T-helper 1 cell treated with Interleukin-12 subunit alpha and Interleukin-12 subunit beta and Interleukin-4 antibody, amounts not matched to agents 30 μg/mL and 1 μg/mL, for 36 hours (primary cell): ENCODE measurements around the gene FFAR4.
"Not testable (repeated sequence)": the region's sequence is repeated elsewhere in the genome, so short reads cannot be mapped to it uniquely, and the experiment has no call there.

ENCODE experiments used
- H3K27ac Mint-ChIP-seq: one replicate; pipeline ENCODE4 v1.8.0; 2021; ENCODE audit warnings: mild to moderate bottlenecking, mixed read lengths
- H3K27me3 Mint-ChIP-seq: one replicate; pipeline ENCODE4 v1.8.0; 2021; ENCODE audit warnings: low read depth, mixed read lengths
- H3K36me3 Mint-ChIP-seq: one replicate; pipeline ENCODE4 v1.8.0; 2021; ENCODE audit warnings: low read depth, mixed read lengths
- H3K4me1 Mint-ChIP-seq: one replicate; pipeline ENCODE4 v1.8.0; 2021; ENCODE audit warnings: low read depth, mixed read lengths
- H3K4me3 Mint-ChIP-seq: one replicate; pipeline ENCODE4 v1.8.0; 2021; ENCODE audit warnings: mild to moderate bottlenecking, moderate library complexity, mixed read lengths
- H3K9me3 Mint-ChIP-seq: one replicate; pipeline ENCODE4 v1.8.0; 2021; ENCODE audit warnings: mixed read lengths

The FFAR4 gene

DNA sequence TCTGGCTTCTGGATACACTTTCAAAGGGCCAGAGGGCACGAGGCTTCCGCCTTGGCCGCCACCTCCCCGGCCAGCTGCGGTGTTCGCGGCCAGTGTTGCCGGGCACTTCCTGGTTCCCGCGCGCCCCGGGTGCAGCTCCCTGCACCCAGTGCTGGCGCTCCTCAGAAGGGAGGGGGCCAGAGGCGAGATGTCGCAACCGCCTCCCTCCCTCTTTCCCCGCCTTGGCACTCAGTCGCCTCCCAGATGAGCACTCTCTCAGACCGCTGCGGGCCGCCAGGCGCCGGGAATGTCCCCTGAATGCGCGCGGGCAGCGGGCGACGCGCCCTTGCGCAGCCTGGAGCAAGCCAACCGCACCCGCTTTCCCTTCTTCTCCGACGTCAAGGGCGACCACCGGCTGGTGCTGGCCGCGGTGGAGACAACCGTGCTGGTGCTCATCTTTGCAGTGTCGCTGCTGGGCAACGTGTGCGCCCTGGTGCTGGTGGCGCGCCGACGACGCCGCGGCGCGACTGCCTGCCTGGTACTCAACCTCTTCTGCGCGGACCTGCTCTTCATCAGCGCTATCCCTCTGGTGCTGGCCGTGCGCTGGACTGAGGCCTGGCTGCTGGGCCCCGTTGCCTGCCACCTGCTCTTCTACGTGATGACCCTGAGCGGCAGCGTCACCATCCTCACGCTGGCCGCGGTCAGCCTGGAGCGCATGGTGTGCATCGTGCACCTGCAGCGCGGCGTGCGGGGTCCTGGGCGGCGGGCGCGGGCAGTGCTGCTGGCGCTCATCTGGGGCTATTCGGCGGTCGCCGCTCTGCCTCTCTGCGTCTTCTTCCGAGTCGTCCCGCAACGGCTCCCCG lies at the start of gene FFAR4:
Gene FFAR4 (plus strand): TSS at position 231 of the 842 bp plus-strand sequence. CDS start 56 bp downstream, at position 287.
- Mint-ChIP-seq H3K36me3 (no peaks in the 10 kb centered on the region), H3K9me3 (no peaks in the 10 kb centered on the region), H3K4me1 (no peaks in the 10 kb centered on the region), H3K4me3 (no peak within 1 kb of the TSS), H3K27ac (no peak within 1 kb of the TSS), H3K27me3 (peaks cover 64% of the 10 kb centered on the region)

DNA sequence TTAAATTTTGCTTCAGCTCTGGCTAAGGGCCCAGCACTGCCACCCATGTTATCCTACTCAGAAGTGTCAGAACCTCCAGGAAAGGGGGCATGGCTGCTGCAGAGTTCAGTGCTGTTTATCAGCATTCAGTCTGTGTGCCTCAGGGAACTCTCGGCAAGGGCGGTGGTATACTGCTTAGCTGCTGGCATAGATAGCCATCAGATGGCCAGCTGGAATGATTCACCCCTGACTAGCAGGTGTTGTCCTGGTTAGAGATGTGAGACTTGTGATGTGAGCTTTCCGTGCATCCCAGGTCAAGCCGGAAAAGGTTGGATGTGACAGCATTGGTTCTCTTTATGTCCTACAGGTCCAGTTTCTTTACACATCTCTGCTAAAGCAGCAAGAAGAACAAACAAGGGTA lies 47.9 kb upstream of the FFAR4 start:
- H3K27ac Mint-ChIP-seq = no peak overlapping the region
- peaks cover 68% of the 10 kb centered on the region for H3K36me3 Mint-ChIP-seq
- H3K27me3 Mint-ChIP-seq = no peaks in the 10 kb centered on the region
- no peak overlapping the region for H3K4me3 Mint-ChIP-seq
- peaks cover 11% of the 10 kb centered on the region for H3K9me3 Mint-ChIP-seq
- H3K4me1 Mint-ChIP-seq = peaks cover 2% of the 10 kb centered on the region

DNA sequence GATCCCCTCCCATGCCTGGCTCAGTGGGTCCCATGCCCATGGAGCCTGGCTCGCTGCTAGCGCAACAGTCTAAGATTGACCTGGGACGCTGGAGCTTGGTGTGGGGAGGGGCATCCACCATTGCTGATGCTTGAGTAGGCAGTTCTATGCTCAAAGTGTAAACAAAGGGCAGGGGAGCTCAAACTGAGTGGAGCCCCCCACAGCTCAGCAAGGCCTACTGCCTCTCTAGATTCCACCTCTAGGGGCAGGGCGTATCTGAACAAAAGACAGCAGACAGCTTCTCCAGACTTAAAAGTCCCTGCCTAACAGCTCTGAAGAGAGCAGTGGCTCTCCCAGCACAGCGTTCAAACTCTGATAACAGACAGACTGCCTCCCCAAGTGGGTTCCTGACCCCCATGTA lies 31.2 kb upstream of the FFAR4 start:
- H3K36me3 Mint-ChIP-seq = peaks cover 2% of the 10 kb centered on the region
- peaks cover 12% of the 10 kb centered on the region for H3K27me3 Mint-ChIP-seq
- H3K9me3 Mint-ChIP-seq = no peaks in the 10 kb centered on the region
- H3K27ac Mint-ChIP-seq = no peak overlapping the region
- H3K4me3 Mint-ChIP-seq = no peak overlapping the region
- no peaks in the 10 kb centered on the region for H3K4me1 Mint-ChIP-seq

DNA sequence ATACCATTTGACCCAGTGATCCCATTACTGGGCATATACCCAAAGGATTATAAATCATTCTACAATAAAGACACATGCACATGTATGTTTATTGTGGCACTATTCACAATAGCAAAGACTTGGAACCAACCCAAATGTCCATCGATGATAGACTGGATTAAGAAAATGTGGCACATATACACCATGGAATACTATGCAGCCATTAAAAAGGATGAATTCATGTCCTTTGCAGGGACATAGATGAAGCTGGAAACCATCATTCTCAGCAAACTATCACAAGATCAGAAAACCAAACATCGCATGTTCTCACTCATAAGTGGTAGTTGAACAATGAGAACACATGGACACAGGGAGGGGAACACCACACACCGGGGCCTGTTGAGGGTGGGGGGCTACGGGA lies 25.6 kb upstream of the FFAR4 start:
- not testable (repeated sequence) for H3K4me1 Mint-ChIP-seq, H3K4me3 Mint-ChIP-seq, H3K27ac Mint-ChIP-seq, H3K36me3 Mint-ChIP-seq, H3K9me3 Mint-ChIP-seq
- H3K27me3 Mint-ChIP-seq = peaks cover 27% of the 10 kb centered on the region

DNA sequence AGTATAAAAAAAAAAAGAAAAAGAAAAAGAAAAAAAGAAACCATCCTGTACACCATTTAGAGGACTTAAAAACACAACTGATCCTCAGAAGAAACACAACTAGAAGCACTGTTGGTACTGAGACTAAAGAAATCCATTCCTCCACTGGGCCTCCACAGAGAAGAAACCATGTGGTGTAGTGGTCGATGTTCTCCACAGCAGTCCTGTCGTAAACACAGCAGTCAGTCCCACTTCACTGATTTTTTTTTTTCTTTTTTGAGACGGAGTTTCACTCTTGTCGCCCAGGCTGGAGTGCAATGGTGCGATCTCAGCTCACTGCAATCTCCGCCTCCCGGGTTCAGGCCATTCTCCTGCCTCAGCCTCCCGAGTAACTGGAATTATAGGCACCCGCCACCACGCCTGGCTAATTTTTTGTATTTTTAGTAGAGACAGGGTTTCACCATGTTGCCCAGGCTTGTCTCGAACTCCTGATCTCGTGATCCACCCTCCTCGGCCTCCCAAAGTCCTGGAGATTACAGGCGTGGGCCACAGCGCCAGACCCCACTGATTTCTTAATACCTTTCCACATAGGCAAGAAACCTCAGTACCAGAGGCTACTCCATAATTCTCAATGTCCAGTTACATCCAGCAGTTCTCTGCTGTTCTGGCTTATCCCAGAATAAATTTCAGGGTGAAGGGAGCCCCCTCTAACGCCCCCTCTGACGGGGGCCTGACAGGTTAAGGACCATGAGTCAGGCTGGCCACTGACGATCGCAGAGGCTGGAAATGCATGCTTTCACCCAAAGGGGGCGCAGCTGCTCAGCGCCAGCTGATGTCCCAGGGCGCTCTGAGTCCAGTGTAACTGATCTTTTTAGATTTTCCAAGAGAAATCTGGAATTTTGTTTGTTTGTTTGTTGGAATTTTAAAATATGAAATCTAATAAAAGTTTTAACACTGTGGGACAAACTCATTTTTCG lies 24.8 kb upstream of the FFAR4 start:
- Mint-ChIP-seq H3K9me3 (no peaks in the 10 kb centered on the region), H3K27me3 (peaks cover 27% of the 10 kb centered on the region), H3K4me1 (no peaks in the 10 kb centered on the region), H3K4me3 (no peak overlapping the region), H3K36me3 (no peaks in the 10 kb centered on the region), H3K27ac (no peak overlapping the region)

DNA sequence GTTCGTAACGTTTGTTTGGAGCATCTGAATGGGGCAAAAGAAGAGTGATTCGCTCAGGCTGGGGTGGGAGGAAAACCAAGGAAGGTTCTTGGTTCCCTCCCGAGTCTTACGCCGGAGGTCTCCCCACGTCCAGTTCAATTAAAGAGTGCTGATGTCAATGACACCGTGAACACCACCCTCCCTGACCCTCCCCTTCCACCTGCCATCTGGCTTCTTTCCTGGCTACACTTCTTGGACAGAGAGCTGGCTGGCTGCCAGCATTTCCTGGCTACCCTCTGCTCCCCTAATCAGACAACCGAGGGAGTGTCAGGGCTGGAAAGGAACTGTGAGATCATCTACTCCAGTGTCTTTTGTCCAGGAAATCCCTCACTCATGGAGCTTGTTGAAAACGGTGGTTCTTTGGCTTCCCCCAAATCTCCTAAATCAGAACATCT lies 24.1 kb upstream of the FFAR4 start:
- no peaks in the 10 kb centered on the region for H3K4me1 Mint-ChIP-seq
- no peak overlapping the region for H3K27ac Mint-ChIP-seq
- peaks cover 27% of the 10 kb centered on the region for H3K27me3 Mint-ChIP-seq
- H3K36me3 Mint-ChIP-seq = no peaks in the 10 kb centered on the region
- no peak overlapping the region for H3K4me3 Mint-ChIP-seq
- no peaks in the 10 kb centered on the region for H3K9me3 Mint-ChIP-seq

DNA sequence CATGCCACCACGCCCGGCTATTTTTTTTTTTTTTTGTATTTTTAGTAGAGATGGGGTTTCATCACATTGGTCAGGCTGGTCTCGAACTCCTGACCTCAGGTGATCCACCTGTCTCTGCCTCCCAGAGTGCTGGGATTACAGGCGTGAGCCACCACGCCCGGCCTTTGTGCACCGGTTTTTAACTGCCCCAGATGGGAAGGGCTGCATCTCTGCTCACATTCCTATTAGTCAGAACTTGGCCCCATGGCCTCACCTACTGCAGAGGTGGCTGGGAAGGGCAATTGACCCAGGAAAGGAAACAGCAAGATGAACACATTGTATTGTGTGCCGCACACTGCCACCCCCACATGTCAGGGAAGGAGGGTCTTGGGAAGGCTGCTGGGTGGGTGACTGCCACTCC lies 19.5 kb upstream of the FFAR4 start:
- not testable (repeated sequence) for H3K9me3 Mint-ChIP-seq, H3K4me1 Mint-ChIP-seq, H3K36me3 Mint-ChIP-seq, H3K4me3 Mint-ChIP-seq, H3K27ac Mint-ChIP-seq
- H3K27me3 Mint-ChIP-seq = peaks cover 13% of the 10 kb centered on the region

DNA sequence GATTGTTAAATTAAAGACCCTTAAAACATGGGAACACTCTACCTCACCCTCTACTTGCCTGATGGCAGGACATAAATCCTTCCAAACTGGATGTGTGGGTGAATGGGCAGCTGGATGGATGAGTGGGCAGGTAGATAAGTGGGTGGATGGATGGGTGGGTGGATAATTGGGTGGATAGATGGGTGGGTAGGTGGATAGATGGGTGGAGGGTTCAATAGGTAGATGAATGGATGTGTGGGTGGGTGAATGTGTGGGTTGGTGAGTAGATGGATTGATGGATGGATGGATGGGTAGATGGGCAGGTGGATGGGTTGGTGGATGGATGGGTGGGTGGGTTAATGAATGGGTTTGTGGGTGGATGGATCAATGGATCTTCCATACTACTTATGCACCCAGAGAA lies 18.9 kb upstream of the FFAR4 start:
- H3K4me3 Mint-ChIP-seq = no peak overlapping the region

DNA sequence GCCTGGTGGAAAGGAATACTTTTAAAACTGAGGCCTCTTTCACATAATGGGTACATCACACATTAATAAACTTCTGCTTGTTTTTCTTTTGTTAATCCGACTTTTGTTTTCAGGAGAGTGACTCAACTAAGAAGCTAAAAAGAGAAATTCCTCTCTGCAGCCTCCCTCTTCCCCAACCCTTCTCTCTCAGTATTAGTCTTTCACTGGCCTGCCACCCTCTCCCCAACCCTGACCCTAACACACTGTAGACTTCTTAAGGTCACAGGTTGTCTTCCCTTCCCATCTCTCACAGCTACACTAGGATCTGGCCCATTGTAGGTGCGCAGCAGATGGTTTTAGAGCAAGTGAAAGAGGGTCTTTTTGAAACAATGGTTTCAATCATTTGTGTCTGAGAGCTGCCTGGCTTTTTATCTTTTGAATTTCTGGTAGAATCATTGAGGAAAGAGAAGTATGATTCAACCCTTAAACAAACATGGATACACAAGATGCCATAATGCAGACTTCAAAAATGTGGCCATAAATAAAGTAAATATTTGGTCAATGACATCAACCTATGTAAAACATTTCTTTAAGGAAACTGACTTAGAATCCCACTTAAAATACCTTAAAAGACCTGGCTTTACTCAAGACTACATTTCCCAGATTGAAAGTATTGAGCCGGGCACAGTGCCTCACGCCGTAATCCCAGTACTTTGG lies 17.9 kb upstream of the FFAR4 start:
- H3K27me3 Mint-ChIP-seq = peaks cover 3% of the 10 kb centered on the region
- H3K9me3 Mint-ChIP-seq = no peaks in the 10 kb centered on the region
- H3K27ac Mint-ChIP-seq = no peak overlapping the region
- H3K4me3 Mint-ChIP-seq = no peak overlapping the region
- no peaks in the 10 kb centered on the region for H3K36me3 Mint-ChIP-seq
- no peaks in the 10 kb centered on the region for H3K4me1 Mint-ChIP-seq

More for the DNA sequence above, 18.9 kb upstream of the FFAR4 start:
- peaks cover 12% of the 10 kb centered on the region for H3K27me3 Mint-ChIP-seq
- no peak overlapping the region for H3K27ac Mint-ChIP-seq
- no peaks in the 10 kb centered on the region for H3K9me3 Mint-ChIP-seq
- no peaks in the 10 kb centered on the region for H3K4me1 Mint-ChIP-seq
- no peaks in the 10 kb centered on the region for H3K36me3 Mint-ChIP-seq

DNA sequence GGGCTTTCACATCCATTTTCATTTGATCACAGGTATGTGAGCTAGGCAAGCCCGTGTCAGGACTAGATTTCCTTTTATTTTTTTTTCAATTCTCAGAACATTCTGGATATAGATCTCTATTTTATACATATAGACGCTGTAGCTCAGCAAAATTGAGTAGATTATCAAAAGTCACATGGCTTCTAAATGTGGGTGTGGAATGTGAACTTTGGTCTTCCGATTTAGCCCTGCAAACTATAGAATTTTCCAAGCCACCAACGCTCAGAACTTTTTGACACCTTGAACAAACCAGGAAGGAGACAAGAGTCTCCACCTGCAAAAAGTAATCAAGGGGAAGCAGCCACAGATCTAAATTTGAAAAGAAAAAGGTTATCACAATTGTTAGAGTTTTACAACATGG lies 15.9 kb upstream of the FFAR4 start:
- Mint-ChIP-seq H3K27me3 (no peaks in the 10 kb centered on the region), H3K36me3 (no peaks in the 10 kb centered on the region), H3K4me1 (no peaks in the 10 kb centered on the region), H3K4me3 (no peak overlapping the region), H3K27ac (no peak overlapping the region), H3K9me3 (no peaks in the 10 kb centered on the region)

DNA sequence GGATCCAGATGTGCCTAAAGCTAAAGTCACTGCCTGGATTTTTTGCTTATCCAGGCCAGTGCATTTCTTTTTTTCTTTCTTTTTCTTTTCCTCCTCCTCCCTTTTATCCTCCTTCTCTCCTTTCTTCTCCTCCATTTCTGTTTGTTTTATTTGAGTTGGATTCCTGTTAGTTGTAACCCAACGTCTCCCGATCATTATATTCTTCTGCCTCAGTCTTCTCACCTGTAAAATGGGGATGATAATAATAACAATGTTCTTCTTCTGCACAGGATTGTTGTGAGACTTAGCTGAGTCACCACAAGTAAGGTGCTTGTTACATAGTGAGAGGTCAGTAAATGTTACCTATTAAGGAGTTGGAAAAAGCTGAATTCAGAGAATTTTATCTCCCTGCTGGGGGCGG lies 13.7 kb upstream of the FFAR4 start:
- no peaks in the 10 kb centered on the region for H3K27me3 Mint-ChIP-seq
- no peak overlapping the region for H3K4me3 Mint-ChIP-seq
- H3K27ac Mint-ChIP-seq = no peak overlapping the region
- no peaks in the 10 kb centered on the region for H3K36me3 Mint-ChIP-seq
- H3K9me3 Mint-ChIP-seq = no peaks in the 10 kb centered on the region
- no peaks in the 10 kb centered on the region for H3K4me1 Mint-ChIP-seq

DNA sequence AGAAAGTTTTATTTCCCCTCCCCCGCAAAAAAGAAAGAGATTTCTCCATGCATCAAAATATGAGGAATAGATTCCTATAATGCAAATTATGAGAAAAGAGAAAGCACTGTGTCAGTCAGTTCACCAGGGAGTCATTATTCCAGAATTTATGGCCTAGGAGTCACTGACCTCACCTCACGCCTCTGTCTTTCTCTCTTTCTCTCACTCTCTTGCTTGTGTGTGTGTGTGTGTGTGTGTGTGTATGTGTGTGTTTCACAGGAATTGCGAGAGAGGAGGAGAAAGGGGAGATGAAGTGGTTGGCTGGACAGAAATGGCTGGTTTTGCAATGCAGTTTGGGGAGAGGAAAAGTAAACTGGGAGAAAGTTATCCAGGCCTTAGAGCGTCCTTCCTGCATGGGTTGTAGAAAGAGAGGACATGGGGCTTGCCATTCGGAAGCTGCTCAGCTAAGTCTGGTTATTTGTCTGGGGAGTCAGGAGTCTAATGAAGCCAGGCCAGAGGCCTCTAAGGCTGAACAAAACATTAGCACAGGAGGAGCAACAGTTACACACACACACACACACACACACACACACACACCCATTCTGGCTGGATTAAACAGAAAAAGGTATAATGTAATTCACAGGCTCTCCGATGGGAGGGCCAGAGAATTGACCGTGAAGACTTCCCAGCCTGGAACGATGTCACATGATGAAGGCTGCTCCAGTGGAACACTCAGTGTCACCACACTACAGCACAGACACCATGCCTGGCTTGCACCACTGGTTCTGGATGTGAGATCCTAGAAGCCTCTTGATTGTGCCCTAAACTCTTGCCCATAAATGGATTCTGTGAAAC lies 12.8 kb upstream of the FFAR4 start:
- H3K9me3 Mint-ChIP-seq = no peaks in the 10 kb centered on the region
- no peak overlapping the region for H3K4me3 Mint-ChIP-seq
- H3K27ac Mint-ChIP-seq = no peak overlapping the region

DNA sequence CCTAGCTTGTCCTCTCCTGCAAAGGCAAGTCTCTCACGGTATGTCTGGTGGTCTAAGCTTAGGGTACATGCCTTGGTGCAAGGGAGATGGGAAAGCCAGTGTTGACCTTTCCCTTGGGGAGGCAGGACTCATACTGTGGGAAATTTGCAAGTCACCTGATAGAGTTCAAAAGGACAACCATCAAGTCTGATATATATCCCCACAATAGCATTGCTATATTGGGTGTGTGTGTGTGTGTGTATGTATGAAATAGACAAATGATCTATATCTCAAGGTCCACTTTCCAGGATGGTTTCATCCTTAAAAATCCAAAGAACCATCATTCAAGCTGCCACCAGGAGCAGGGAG lies 12.2 kb upstream of the FFAR4 start:
- Mint-ChIP-seq H3K9me3 (no peaks in the 10 kb centered on the region), H3K4me1 (no peaks in the 10 kb centered on the region), H3K4me3 (no peak overlapping the region), H3K27ac (no peak overlapping the region), H3K27me3 (no peaks in the 10 kb centered on the region), H3K36me3 (no peaks in the 10 kb centered on the region)

More for the DNA sequence above, 12.8 kb upstream of the FFAR4 start:
- H3K36me3 Mint-ChIP-seq = no peaks in the 10 kb centered on the region
- H3K4me1 Mint-ChIP-seq = no peaks in the 10 kb centered on the region
- H3K27me3 Mint-ChIP-seq = no peaks in the 10 kb centered on the region
